ENCODE measurements around the gene PA2G4.
"Not testable (repeated sequence)": the region's sequence is repeated elsewhere in the genome, so short reads cannot be mapped to it uniquely, and the experiment has no call there.

The PA2G4 gene

GRCh38 chr12:56110571-56110970, 6.2 kb downstream of the PA2G4 start:
- H3K9me3 Mint-ChIP-seq: no peaks in the 10 kb centered on the region
- H3K4me3 Mint-ChIP-seq: no peak overlapping the region
- H3K4me1 Mint-ChIP-seq: peaks cover 9% of the 10 kb centered on the region
- H3K27me3 Mint-ChIP-seq: no peaks in the 10 kb centered on the region
- DNase-seq (ENCODE audit: low spot score in 2 of 2) (no peak), ATAC-seq (ENCODE audit: low read depth) (no peak)
- no peak overlapping the region for H3K27ac Mint-ChIP-seq
- peaks cover 21% of the 10 kb centered on the region for H3K36me3 Mint-ChIP-seq

- no peak for ATAC-seq (ENCODE audit: low read depth)
- peak overlapping the region; percentile 21 for H3K4me3 Mint-ChIP-seq
- H3K9me3 Mint-ChIP-seq: no peaks in the 10 kb centered on the region
- DNase-seq (ENCODE audit: low spot score in 2 of 2): no peak
- peaks cover 29% of the 10 kb centered on the region for H3K36me3 Mint-ChIP-seq
- H3K27me3 Mint-ChIP-seq: no peaks in the 10 kb centered on the region
- H3K27ac Mint-ChIP-seq: no peak overlapping the region
- peaks cover 15% of the 10 kb centered on the region for H3K4me1 Mint-ChIP-seq
Observed at GRCh38 chr12:56114084-56114483, 9.7 kb downstream of the PA2G4 start.

GRCh38 chr12:56115329-56115728, 11.0 kb downstream of the PA2G4 start:
- ATAC-seq (ENCODE audit: low read depth) (no peak), DNase-seq (ENCODE audit: low spot score in 2 of 2) (no peak)
- Mint-ChIP-seq H3K9me3 (no peaks in the 10 kb centered on the region), H3K36me3 (peaks cover 25% of the 10 kb centered on the region), H3K27ac (peak overlapping the region; percentile 99), H3K27me3 (no peaks in the 10 kb centered on the region), H3K4me1 (peaks cover 21% of the 10 kb centered on the region), H3K4me3 (peak overlapping the region; percentile 99)

DNA sequence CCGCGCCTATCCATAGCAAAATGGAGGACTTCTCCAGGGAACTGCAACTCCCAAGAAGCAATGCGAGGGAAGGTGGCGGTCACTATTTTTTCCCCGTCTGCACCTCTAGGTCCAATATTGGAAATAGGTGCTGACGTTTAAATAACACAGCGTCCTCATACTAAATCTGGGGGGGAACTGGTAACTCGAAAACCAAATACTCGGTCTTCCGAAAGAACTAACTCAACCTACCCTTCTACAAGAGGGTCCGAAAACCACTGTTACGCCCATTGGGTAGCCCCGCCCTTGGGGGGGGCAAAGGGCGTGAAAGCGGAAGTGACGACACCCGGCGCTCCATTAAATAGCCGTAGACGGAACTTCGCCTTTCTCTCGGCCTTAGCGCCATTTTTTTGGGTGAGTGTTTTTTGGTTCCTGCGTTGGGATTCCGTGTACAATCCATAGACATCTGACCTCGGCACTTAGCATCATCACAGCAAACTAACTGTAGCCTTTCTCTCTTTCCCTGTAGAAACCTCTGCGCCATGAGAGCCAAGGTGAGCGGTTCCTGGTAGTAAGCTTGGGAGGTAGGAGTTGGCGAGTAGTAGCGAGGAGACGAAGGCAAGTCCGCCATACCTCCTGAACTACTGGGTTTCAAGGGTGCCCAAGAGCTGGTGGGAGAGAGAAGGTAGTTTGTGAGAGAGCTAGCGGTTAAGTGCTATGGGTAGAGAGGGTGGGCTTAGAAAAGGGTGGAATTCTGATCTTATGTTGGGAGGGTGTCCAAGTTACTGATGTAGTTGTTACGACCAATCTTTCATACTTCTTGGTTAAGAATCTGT, 12.1 kb downstream of the PA2G4 start, which contains the start of gene RPL41:
Gene RPL41 (plus strand): TSS at position 367 of the 815 bp plus-strand sequence.
- DNase-seq (ENCODE audit: low spot score in 2 of 2) (peak; percentile 94 to 96), ATAC-seq (ENCODE audit: low read depth) (peak; percentile 51)
- H3K4me3 Mint-ChIP-seq: peak within 1 kb of the TSS; percentile 99
- peak within 1 kb of the TSS; percentile 99 for H3K27ac Mint-ChIP-seq
- H3K9me3 Mint-ChIP-seq: no peaks in the 10 kb centered on the region
- peaks cover 25% of the 10 kb centered on the region for H3K36me3 Mint-ChIP-seq
- no peaks in the 10 kb centered on the region for H3K27me3 Mint-ChIP-seq
- H3K4me1 Mint-ChIP-seq: peaks cover 21% of the 10 kb centered on the region

- DNase-seq (ENCODE audit: low spot score in 2 of 2); ATAC-seq (ENCODE audit: low read depth); H3K27me3 Mint-ChIP-seq; H3K9me3 Mint-ChIP-seq: not testable (repeated sequence)
- Mint-ChIP-seq H3K27ac (peak overlapping the region; percentile 99), H3K36me3 (peaks cover 27% of the 10 kb centered on the region), H3K4me3 (peak overlapping the region; percentile 99), H3K4me1 (peaks cover 21% of the 10 kb centered on the region)
Observed at GRCh38 chr12:56117082-56117706, 12.8 kb downstream of the PA2G4 start.

DNA sequence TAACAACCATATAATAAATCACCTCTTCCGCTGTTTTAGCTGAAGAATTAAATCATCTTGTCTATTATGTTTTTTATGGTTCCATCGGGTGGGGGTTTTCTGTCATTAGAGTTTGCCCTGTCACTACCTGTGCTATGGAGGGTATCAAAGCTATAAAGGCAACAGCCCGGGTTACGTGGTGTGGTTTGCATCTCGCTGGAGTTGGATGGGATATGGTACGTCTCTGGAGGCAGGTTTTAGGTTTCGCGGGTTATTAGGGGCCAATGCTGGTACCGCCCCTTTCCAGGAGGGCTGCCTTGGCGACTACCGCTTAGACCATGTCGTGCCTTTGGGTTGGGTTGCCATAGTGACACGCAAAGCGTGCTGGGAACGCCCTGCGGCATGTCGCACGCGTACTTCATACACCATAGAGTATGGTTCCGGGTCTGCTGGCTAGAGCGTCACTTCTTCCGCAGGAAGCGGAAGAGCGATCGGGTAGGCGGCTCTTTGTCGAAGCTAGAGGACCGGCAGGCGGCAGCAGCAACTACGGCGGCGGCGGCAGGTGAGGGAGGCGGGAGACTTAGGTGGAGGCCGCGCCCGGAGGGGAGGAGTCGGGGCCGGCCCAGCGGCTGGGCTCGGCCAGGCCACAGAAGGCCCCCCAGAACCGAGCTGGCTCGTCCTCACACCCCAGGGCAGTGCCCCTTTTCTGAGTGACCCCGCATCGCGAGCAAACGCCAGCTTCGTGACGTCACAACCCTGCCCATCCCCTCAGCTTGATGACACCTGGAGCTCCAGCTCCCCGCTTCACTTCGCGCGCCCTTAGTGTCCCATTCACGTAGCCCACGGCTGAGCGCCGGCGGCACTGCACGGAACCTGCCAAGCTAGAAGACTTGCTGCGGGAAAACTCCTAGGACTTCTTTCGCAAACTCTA, 13.7 kb downstream of the PA2G4 start, which contains the start of gene ZC3H10:
Gene ZC3H10 (plus strand): TSS at position 489 of the 910 bp plus-strand sequence. CDS start 2,297 bp downstream, outside the sequence.
- ATAC-seq (ENCODE audit: low read depth) (peak; percentile 79), DNase-seq (ENCODE audit: low spot score in 2 of 2) (peak; percentile 86 to 95)
- H3K4me3 Mint-ChIP-seq: peak within 1 kb of the TSS; percentile 99
- peaks cover 21% of the 10 kb centered on the region for H3K4me1 Mint-ChIP-seq
- H3K27ac Mint-ChIP-seq: peak within 1 kb of the TSS; percentile 99
- peaks cover 26% of the 10 kb centered on the region for H3K36me3 Mint-ChIP-seq
- H3K27me3 Mint-ChIP-seq: no peaks in the 10 kb centered on the region
- H3K9me3 Mint-ChIP-seq: no peaks in the 10 kb centered on the region

- Mint-ChIP-seq H3K27ac (peak overlapping the region; percentile 99), H3K27me3 (no peaks in the 10 kb centered on the region), H3K36me3 (peaks cover 21% of the 10 kb centered on the region), H3K4me3 (peak overlapping the region; percentile 99), H3K9me3 (no peaks in the 10 kb centered on the region), H3K4me1 (peaks cover 24% of the 10 kb centered on the region)
- no peak for ATAC-seq (ENCODE audit: low read depth)
- DNase-seq (ENCODE audit: low spot score in 2 of 2): peak in 1 of 2 donors; percentile 18
Observed at GRCh38 chr12:56118688-56119357, 14.5 kb downstream of the PA2G4 start.

DNA sequence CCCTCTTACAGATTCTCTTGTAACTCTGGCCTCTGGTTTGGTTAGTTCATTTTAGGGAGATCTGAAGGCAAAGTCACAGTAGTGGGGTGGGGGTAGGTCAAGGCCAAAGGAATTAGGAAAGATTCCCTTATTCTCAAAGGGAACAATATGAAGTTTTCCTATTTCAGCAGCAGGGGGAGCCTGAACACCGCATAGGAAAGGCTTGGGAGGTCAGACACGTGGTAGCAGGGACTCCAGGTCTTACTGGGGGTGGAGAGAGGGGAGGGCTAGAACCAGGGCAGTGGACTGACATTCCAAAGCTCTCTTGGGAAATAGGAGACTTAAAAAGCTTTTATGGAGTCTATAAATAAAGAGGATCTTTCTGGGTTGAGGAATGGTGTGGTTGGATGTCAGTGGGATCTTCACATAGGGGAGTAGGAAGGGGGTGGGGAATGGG, 15.0 kb downstream of the PA2G4 start:
- Mint-ChIP-seq H3K27ac (peak overlapping the region; percentile 99), H3K4me3 (peak overlapping the region; percentile 99), H3K9me3 (no peaks in the 10 kb centered on the region), H3K27me3 (no peaks in the 10 kb centered on the region), H3K36me3 (peaks cover 21% of the 10 kb centered on the region), H3K4me1 (peaks cover 27% of the 10 kb centered on the region)
- DNase-seq (ENCODE audit: low spot score in 2 of 2) (peak; percentile 29 to 44), ATAC-seq (ENCODE audit: low read depth) (no peak)

GRCh38 chr12:56120158-56120846, 15.9 kb downstream of the PA2G4 start:
- Mint-ChIP-seq H3K27ac (no peak overlapping the region), H3K36me3 (peaks cover 21% of the 10 kb centered on the region), H3K27me3 (no peaks in the 10 kb centered on the region), H3K4me1 (peaks cover 27% of the 10 kb centered on the region), H3K4me3 (no peak overlapping the region), H3K9me3 (no peaks in the 10 kb centered on the region)
- DNase-seq (ENCODE audit: low spot score in 2 of 2) (no peak), ATAC-seq (ENCODE audit: low read depth) (no peak)

DNA sequence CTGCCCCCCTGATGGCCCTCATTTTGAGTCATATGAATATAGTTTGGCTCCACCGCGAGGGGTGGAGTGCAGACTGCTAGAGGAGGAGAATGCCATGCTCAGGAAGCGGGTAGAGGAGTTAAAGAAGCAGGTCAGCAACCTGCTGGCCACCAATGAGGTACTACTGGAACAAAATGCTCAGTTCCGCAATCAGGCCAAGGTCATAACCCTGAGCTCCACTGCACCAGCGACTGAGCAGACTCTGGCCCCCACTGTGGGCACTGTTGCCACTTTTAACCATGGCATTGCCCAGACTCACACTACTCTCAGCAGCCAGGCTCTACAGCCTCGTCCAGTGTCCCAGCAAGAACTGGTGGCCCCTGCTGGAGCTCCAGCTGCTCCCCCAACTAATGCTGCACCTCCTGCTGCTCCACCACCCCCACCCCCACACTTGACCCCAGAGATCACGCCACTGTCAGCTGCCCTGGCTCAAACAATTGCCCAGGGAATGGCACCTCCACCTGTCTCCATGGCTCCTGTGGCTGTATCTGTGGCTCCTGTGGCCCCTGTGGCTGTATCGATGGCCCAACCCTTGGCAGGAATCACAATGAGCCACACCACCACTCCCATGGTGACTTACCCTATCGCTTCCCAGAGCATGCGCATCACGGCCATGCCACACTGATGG, 17.0 kb downstream of the PA2G4 start:
- DNase-seq (ENCODE audit: low spot score in 2 of 2) (no peak), ATAC-seq (ENCODE audit: low read depth) (no peak)
- Mint-ChIP-seq H3K27me3 (no peaks in the 10 kb centered on the region), H3K4me3 (no peak overlapping the region), H3K36me3 (peaks cover 23% of the 10 kb centered on the region), H3K9me3 (no peaks in the 10 kb centered on the region), H3K4me1 (peaks cover 32% of the 10 kb centered on the region), H3K27ac (no peak overlapping the region)

DNA sequence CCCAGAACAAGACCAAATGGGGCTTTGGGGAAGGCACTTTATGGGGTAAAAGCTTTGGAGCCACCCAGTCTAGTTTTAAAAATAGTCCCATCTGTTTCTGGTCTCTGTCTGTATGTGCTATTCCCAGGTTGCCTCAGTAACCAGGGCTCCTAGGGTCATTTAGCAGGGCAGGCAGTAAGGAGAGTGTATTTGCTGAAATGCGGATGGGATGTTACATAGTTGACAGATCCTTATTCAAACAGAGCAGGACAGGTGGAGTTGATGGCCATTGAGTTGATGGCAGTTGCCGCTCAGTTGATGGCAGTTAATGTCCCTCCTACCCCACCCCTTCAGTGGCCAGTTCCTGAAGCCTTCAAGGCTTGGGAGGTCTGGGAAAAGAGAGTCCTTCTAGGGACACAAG, 18.3 kb downstream of the PA2G4 start:
- no peaks in the 10 kb centered on the region for H3K9me3 Mint-ChIP-seq
- no peak overlapping the region for H3K4me3 Mint-ChIP-seq

GRCh38 chr12:56124133-56124532, 19.8 kb downstream of the PA2G4 start:
- no peaks in the 10 kb centered on the region for H3K27me3 Mint-ChIP-seq
- peaks cover 29% of the 10 kb centered on the region for H3K4me1 Mint-ChIP-seq
- H3K27ac Mint-ChIP-seq: peak overlapping the region; percentile 36
- DNase-seq (ENCODE audit: low spot score in 2 of 2) (no peak), ATAC-seq (ENCODE audit: low read depth) (no peak)
- H3K4me3 Mint-ChIP-seq: no peak overlapping the region
- no peaks in the 10 kb centered on the region for H3K9me3 Mint-ChIP-seq
- H3K36me3 Mint-ChIP-seq: peaks cover 12% of the 10 kb centered on the region

More for the DNA sequence above, 18.3 kb downstream of the PA2G4 start:
- Mint-ChIP-seq H3K4me1 (peaks cover 37% of the 10 kb centered on the region), H3K36me3 (peaks cover 14% of the 10 kb centered on the region), H3K27me3 (no peaks in the 10 kb centered on the region), H3K27ac (no peak overlapping the region)
- DNase-seq (ENCODE audit: low spot score in 2 of 2) (no peak), ATAC-seq (ENCODE audit: low read depth) (no peak)

All from memory B cell (primary cell).